GM12875 (cell line): Measurements from ENCODE around the gene TSHB.

Experiments
- H3K4me3 ChIP-seq: one replicate; pipeline ENCODE4 v1.5.1; 2011; ENCODE audit warnings: low read depth, low read length, control low read depth
- CTCF ChIP-seq: IDR thresholded peaks from 2 replicates; pipeline ENCODE4 v1.5.1; 2011; ENCODE audit warnings: low read depth, mild to moderate bottlenecking, control low read depth, inconsistent platforms, low read length, moderate library complexity, borderline replicate concordance; ENCODE audit not compliant: insufficient read depth

TSHB gene

GRCh38 chr1:115076384-115076915, 46.8 kb downstream of the TSHB start:
- H3K4me3 ChIP-seq = no peak overlapping the region
- no peak for TF ChIP-seq CTCF

- H3K4me3 ChIP-seq = no peak overlapping the region
- TF ChIP-seq CTCF = no peak
These were observed 47.8 kb downstream of the TSHB start for GRCh38 chr1:115077286-115077983.

- TF ChIP-seq CTCF = no peak
- H3K4me3 ChIP-seq = no peak overlapping the region
These were observed 48.3 kb downstream of the TSHB start for GRCh38 chr1:115077984-115078330.

GRCh38 chr1:115078708-115079107, 49.1 kb downstream of the TSHB start:
- no peak for TF ChIP-seq CTCF
- no peak overlapping the region for H3K4me3 ChIP-seq

- no peak for TF ChIP-seq CTCF
- H3K4me3 ChIP-seq = no peak overlapping the region
These were observed 53.3 kb downstream of the TSHB start for GRCh38 chr1:115082949-115083348.
